ENCODE measurements around the gene ARID1A. TPM values are rescaled to one million over a fixed set of nuclear protein-coding genes. Genes with fewer than 3 reads are reported as not detected.

The ARID1A gene
- total and polyA plus RNA-seq, 2 donors from 2014 or later: 9.9 to 71.7 TPM

DNA sequence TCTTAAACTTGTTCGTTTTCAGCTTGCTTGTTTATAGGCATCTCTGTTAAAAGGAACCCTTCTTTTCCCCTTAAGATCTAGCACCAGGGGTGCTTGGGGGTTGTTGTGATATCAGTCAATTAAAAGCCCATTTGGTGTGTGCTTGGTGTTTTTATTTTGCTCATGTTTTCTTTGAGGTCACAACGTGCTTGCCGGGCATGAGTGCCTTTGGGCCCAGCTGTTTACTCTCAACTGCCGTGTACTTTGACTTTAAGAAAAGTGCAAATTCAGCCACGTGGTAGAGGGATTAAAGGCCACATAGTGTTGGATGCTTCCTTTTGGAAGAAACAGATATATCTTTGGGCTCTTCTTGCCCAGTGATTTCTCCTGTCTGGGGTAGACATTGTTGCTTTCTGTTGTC, 10.5 kb downstream of the ARID1A start:
- DNase-seq: peak in 2 of 5 donors; percentile 55 to 71
- H3K4me3 ChIP-seq (ENCODE audit: low read length in 3 of 3): peak overlapping the region in 2 of 3 donors; percentile 7 to 49
- intact Hi-C loops (cut with DNase I): no loop called here
- peak overlapping the region; percentile 63 to 69 for H3K27ac ChIP-seq (ENCODE audit: low read depth in 2 of 2, low read length in 2 of 2)
- H3K9ac ChIP-seq (ENCODE audit: low read length in 3 of 3): peak overlapping the region in 2 of 3 donors; percentile 42 to 43
- FAIRE-seq: no peak
- TF ChIP-seq, protein P1, sequence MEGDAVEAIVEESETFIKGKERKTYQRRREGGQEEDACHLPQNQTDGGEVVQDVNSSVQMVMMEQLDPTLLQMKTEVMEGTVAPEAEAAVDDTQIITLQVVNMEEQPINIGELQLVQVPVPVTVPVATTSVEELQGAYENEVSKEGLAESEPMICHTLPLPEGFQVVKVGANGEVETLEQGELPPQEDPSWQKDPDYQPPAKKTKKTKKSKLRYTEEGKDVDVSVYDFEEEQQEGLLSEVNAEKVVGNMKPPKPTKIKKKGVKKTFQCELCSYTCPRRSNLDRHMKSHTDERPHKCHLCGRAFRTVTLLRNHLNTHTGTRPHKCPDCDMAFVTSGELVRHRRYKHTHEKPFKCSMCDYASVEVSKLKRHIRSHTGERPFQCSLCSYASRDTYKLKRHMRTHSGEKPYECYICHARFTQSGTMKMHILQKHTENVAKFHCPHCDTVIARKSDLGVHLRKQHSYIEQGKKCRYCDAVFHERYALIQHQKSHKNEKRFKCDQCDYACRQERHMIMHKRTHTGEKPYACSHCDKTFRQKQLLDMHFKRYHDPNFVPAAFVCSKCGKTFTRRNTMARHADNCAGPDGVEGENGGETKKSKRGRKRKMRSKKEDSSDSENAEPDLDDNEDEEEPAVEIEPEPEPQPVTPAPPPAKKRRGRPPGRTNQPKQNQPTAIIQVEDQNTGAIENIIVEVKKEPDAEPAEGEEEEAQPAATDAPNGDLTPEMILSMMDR (IDR thresholded peaks at IDR 0.05; ENCODE audit: borderline replicate concordance, extremely low read depth, insufficient read depth): no peak
- peaks cover 0 to 3% (median 0%) of the 10 kb centered on the region in 3 donors for H3K36me3 ChIP-seq (ENCODE audit: control insufficient read depth in 2 of 3, insufficient read depth in 3 of 3, low read length in 3 of 3)
- peaks cover 3 to 44% (median 34%) of the 10 kb centered on the region in 3 donors for H3K4me1 ChIP-seq (ENCODE audit: control insufficient read depth in 2 of 3, insufficient read depth in 2 of 3, low read depth in 1 of 3, low read length in 3 of 3)
- H3K27me3 ChIP-seq (ENCODE audit: control insufficient read depth, insufficient read depth, low read length): no peaks in the 10 kb centered on the region
- no peaks in the 10 kb centered on the region for H3K9me3 ChIP-seq (ENCODE audit: control insufficient read depth in 2 of 3, insufficient read depth in 1 of 3, low read length in 3 of 3)

DNA sequence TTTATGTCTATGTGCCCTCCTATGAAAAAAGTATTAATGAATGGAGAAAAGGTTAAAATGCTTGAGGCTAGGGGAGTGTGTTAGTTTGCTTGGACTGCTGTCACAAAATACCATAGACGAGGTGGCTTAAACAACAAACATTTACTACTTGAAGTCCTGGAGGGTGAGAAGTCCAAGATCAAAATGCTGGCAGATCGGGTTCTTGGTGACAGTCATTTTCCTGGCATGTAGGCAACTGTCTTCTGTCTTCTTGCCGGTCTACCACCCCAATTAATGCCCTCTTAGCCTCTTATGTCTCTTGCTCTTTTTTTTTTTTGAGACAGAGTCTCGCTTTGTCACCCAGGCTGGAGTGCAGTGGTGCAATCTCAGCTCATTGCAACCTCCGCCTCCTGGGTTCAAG, 15.0 kb downstream of the ARID1A start:
- Histone ChIP-seq H3K27ac (ENCODE audit: low read depth in 2 of 2, low read length in 2 of 2) (no peak overlapping the region), H3K27me3 (ENCODE audit: control insufficient read depth, insufficient read depth, low read length) (no peaks in the 10 kb centered on the region), H3K9ac (ENCODE audit: low read length in 3 of 3) (no peak overlapping the region), H3K9me3 (ENCODE audit: control insufficient read depth in 2 of 3, insufficient read depth in 1 of 3, low read length in 3 of 3) (no peaks in the 10 kb centered on the region), H3K36me3 (ENCODE audit: control insufficient read depth in 2 of 3, insufficient read depth in 3 of 3, low read length in 3 of 3) (peaks cover 0 to 3% (median 0%) of the 10 kb centered on the region in 3 donors), H3K4me1 (ENCODE audit: control insufficient read depth in 2 of 3, insufficient read depth in 2 of 3, low read depth in 1 of 3, low read length in 3 of 3) (peaks cover 0 to 17% (median 15%) of the 10 kb centered on the region in 3 donors), H3K4me3 (ENCODE audit: low read length in 3 of 3) (no peak overlapping the region)
- intact Hi-C loops (cut with DNase I): no loop called here
- TF ChIP-seq, protein P1 (IDR thresholded peaks at IDR 0.05; ENCODE audit: borderline replicate concordance, extremely low read depth, insufficient read depth): no peak
- no peak for FAIRE-seq
- no peak for DNase-seq

DNA sequence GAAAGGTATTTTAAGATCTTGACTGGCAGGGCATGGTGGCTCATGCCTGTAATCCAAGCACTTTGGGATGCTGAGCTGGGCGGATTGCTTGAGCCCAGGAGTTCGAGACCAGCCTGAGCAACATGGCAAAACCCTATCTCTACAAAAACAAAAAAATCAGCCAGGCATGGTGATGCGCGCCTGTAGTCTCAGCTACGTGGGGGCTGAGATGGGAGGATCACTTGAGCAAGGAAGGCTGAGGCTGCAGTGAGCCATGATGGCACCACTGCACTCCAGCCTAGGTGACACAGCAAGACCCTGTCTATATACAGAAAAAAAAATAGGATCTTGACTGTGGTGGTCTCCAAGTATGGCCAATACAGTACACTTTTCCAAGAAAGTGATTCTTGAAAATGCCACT, 16.0 kb downstream of the ARID1A start:
- H3K4me1 ChIP-seq (ENCODE audit: control insufficient read depth in 2 of 3, insufficient read depth in 2 of 3, low read depth in 1 of 3, low read length in 3 of 3): peaks cover 0 to 11% (median 9%) of the 10 kb centered on the region in 3 donors
- no peak for FAIRE-seq

More for the DNA sequence above, 16.0 kb downstream of the ARID1A start:
- TF ChIP-seq, protein P1 (IDR thresholded peaks at IDR 0.05; ENCODE audit: borderline replicate concordance, extremely low read depth, insufficient read depth): no peak
- no peak overlapping the region for H3K4me3 ChIP-seq (ENCODE audit: low read length in 3 of 3)
- intact Hi-C loops (cut with DNase I): no loop called here
- no peaks in the 10 kb centered on the region for H3K27me3 ChIP-seq (ENCODE audit: control insufficient read depth, insufficient read depth, low read length)
- H3K9me3 ChIP-seq (ENCODE audit: control insufficient read depth in 2 of 3, insufficient read depth in 1 of 3, low read length in 3 of 3): no peaks in the 10 kb centered on the region
- H3K27ac ChIP-seq (ENCODE audit: low read depth in 2 of 2, low read length in 2 of 2): no peak overlapping the region
- no peak for DNase-seq
- no peak overlapping the region for H3K9ac ChIP-seq (ENCODE audit: low read length in 3 of 3)
- H3K36me3 ChIP-seq (ENCODE audit: control insufficient read depth in 2 of 3, insufficient read depth in 3 of 3, low read length in 3 of 3): peaks cover 0 to 3% (median 0%) of the 10 kb centered on the region in 3 donors
